ENCODE measurements around the gene NMNAT3. TPM values are rescaled to one million over a fixed set of nuclear protein-coding genes. Genes with fewer than 3 reads are reported as not detected.

The NMNAT3 gene
- total and polyA plus RNA-seq, 2 experiments from 2014 or later = not detected

GRCh38 chr3:139640456-139640855 lies 37.3 kb downstream of the NMNAT3 start:
- Histone ChIP-seq H3K9ac (no peak overlapping the region), H3K4me3 (no peak overlapping the region), H3K79me2 (ENCODE audit: insufficient read depth) (no peaks in the 10 kb centered on the region), H2AFZ (no peak overlapping the region), H3K36me3 (ENCODE audit: low read depth) (no peaks in the 10 kb centered on the region), H3K9me3 (ENCODE audit: low read depth) (no peaks in the 10 kb centered on the region), H3F3A (ENCODE audit: insufficient read depth) (no peaks in the 10 kb centered on the region), H3K4me2 (ENCODE audit: unreplicated experiment) (no peak overlapping the region), H3K9me2 (ENCODE audit: insufficient read depth) (no peaks in the 10 kb centered on the region), H4K20me1 (ENCODE audit: insufficient read depth) (no peaks in the 10 kb centered on the region), H3K27me3 (replicated peaks; ENCODE audit: insufficient read depth) (no peaks in the 10 kb centered on the region), H3K27ac (no peak overlapping the region), H3K4me1 (ENCODE audit: insufficient read depth) (no peaks in the 10 kb centered on the region)
- no peak for DNase-seq
- WGBS, 2 experiments (ENCODE audit: low coverage in 1 of 2, low lambda C conversion rate in 2 of 2, missing lambda C conversion rate in 2 of 2) = 46 to 61% methylated on average over 1 of the region's 1 CpG
- TF ChIP-seq EZH2phosphoT487 (IDR thresholded peaks at IDR 0.05; ENCODE audit: insufficient read depth, low read depth) = no peak
- no peak for TF ChIP-seq EZH2 (IDR thresholded peaks at IDR 0.05; ENCODE audit: insufficient read depth, poor library complexity, severe bottlenecking)
- in situ Hi-C loops (cut with MboI) = no loop called here

DNA sequence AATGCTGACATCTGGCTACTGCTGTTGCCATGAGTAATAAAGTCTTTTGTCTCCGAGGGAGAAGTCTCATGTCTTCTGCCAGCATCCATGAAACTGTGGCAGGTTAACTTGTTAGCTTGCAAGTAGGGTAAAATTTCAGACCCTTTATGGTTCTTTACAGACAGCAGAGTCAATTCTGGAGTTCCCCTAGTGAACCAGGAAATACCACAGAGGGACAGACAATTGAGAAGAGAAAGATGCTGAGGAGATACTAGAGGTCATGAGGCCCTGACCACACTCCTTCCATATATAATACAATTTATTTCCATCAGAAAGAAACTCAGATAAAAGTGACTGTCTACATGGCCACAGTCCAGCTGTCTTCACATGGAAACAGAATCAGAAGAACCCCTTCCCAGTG lies 38.1 kb downstream of the NMNAT3 start:
- H3K9me2 ChIP-seq (ENCODE audit: insufficient read depth) = no peaks in the 10 kb centered on the region
- H3F3A ChIP-seq (ENCODE audit: insufficient read depth) = no peaks in the 10 kb centered on the region
- 0% methylated on average over 1 of the region's 1 CpG for WGBS, 2 experiments (ENCODE audit: low coverage in 1 of 2, low lambda C conversion rate in 2 of 2, missing lambda C conversion rate in 2 of 2)
- in situ Hi-C loops (cut with MboI) = no loop called here
- no peak overlapping the region for H3K4me2 ChIP-seq (ENCODE audit: unreplicated experiment)
- no peaks in the 10 kb centered on the region for H3K4me1 ChIP-seq (ENCODE audit: insufficient read depth)
- no peaks in the 10 kb centered on the region for H4K20me1 ChIP-seq (ENCODE audit: insufficient read depth)
- TF ChIP-seq EZH2phosphoT487 (IDR thresholded peaks at IDR 0.05; ENCODE audit: insufficient read depth, low read depth) (no peak), EZH2 (IDR thresholded peaks at IDR 0.05; ENCODE audit: insufficient read depth, poor library complexity, severe bottlenecking) (no peak)
- H2AFZ ChIP-seq = no peak overlapping the region
- no peaks in the 10 kb centered on the region for H3K36me3 ChIP-seq (ENCODE audit: low read depth)
- no peak overlapping the region for H3K27ac ChIP-seq
- DNase-seq = no peak
- no peak overlapping the region for H3K9ac ChIP-seq
- H3K9me3 ChIP-seq (ENCODE audit: low read depth) = no peaks in the 10 kb centered on the region
- no peaks in the 10 kb centered on the region for H3K27me3 ChIP-seq (replicated peaks; ENCODE audit: insufficient read depth)
- no peaks in the 10 kb centered on the region for H3K79me2 ChIP-seq (ENCODE audit: insufficient read depth)
- H3K4me3 ChIP-seq = no peak overlapping the region

DNA sequence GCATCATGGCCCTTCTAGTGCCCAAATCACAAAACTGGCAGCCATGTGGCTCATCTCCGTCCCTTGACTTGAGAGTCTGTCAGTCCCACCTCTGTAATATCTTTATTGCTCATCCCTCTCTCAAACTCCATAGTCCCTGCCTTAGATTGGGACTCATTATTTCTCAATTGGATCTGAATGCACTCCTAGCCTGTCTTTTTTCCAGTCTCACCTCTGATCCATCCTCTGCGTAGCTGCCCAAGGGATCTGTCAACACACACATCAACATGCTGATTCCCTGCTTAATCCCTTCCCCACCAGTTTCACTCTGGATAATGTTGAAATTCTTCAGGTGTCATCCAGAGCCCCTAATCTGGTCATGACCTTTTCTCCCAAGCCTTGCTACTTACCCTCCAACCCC lies 39.3 kb downstream of the NMNAT3 start:
- Histone ChIP-seq H3K79me2 (ENCODE audit: insufficient read depth) (no peaks in the 10 kb centered on the region), H3K27me3 (replicated peaks; ENCODE audit: insufficient read depth) (no peaks in the 10 kb centered on the region), H3K4me2 (ENCODE audit: unreplicated experiment) (no peak overlapping the region), H3K27ac (no peak overlapping the region), H3K9ac (no peak overlapping the region), H3K36me3 (ENCODE audit: low read depth) (no peaks in the 10 kb centered on the region), H3F3A (ENCODE audit: insufficient read depth) (no peaks in the 10 kb centered on the region), H3K9me3 (ENCODE audit: low read depth) (no peaks in the 10 kb centered on the region), H2AFZ (no peak overlapping the region), H3K4me3 (no peak overlapping the region), H3K4me1 (ENCODE audit: insufficient read depth) (no peaks in the 10 kb centered on the region), H4K20me1 (ENCODE audit: insufficient read depth) (no peaks in the 10 kb centered on the region), H3K9me2 (ENCODE audit: insufficient read depth) (no peaks in the 10 kb centered on the region)
- WGBS, 2 experiments (ENCODE audit: low coverage in 1 of 2, low lambda C conversion rate in 2 of 2, missing lambda C conversion rate in 2 of 2) = 44 to 55% methylated on average over 2 of the region's 2 CpGs
- in situ Hi-C loops (cut with MboI) = no loop called here
- DNase-seq = no peak
- no peak for TF ChIP-seq EZH2 (IDR thresholded peaks at IDR 0.05; ENCODE audit: insufficient read depth, poor library complexity, severe bottlenecking)
- TF ChIP-seq EZH2phosphoT487 (IDR thresholded peaks at IDR 0.05; ENCODE audit: insufficient read depth, low read depth) = no peak

- H3K4me2 ChIP-seq (ENCODE audit: unreplicated experiment) = no peak overlapping the region
- H4K20me1 ChIP-seq (ENCODE audit: insufficient read depth) = no peaks in the 10 kb centered on the region
- in situ Hi-C loops (cut with MboI) = no loop called here
- no peak for DNase-seq
- 26 to 33% methylated on average over 2 of the region's 2 CpGs for WGBS, 2 experiments (ENCODE audit: low coverage in 1 of 2, low lambda C conversion rate in 2 of 2, missing lambda C conversion rate in 2 of 2)
- no peak overlapping the region for H3K9ac ChIP-seq
- H3F3A ChIP-seq (ENCODE audit: insufficient read depth) = no peaks in the 10 kb centered on the region
- H3K9me2 ChIP-seq (ENCODE audit: insufficient read depth) = no peaks in the 10 kb centered on the region
- no peaks in the 10 kb centered on the region for H3K27me3 ChIP-seq (replicated peaks; ENCODE audit: insufficient read depth)
- no peaks in the 10 kb centered on the region for H3K9me3 ChIP-seq (ENCODE audit: low read depth)
- no peaks in the 10 kb centered on the region for H3K79me2 ChIP-seq (ENCODE audit: insufficient read depth)
- no peak overlapping the region for H3K27ac ChIP-seq
- TF ChIP-seq EZH2 (IDR thresholded peaks at IDR 0.05; ENCODE audit: insufficient read depth, poor library complexity, severe bottlenecking) (no peak), EZH2phosphoT487 (IDR thresholded peaks at IDR 0.05; ENCODE audit: insufficient read depth, low read depth) (no peak)
- no peaks in the 10 kb centered on the region for H3K4me1 ChIP-seq (ENCODE audit: insufficient read depth)
- no peak overlapping the region for H2AFZ ChIP-seq
- H3K36me3 ChIP-seq (ENCODE audit: low read depth) = no peaks in the 10 kb centered on the region
- H3K4me3 ChIP-seq = no peak overlapping the region
Measured at GRCh38 chr3:139636511-139636910, 41.3 kb downstream of the NMNAT3 start.

DNA sequence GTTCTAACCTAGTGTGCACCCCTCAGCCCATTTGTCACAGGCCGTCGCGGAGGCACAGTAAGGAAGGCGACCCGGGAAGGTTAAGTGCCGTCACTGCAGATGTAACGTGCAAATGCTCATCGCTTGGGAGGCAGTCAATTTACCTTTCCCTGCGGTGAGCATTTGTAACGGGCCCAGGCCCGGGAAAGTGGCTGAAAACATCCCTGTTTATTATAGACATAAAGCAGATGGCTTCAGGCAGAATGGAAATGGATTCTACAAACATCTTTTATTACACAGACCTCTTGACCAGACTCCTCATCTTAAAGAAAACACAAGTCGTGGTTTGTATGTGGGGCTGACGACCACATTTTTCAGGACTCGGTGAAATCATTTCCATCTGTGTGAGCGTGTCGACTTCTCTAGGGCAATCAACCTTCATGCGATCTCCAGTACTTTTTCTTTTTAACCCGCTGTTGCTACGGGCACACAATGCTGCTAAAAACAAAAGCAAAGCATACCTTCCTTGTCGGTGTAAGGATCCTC lies 43.6 kb downstream of the NMNAT3 start:
- Histone ChIP-seq H3K9ac (no peak overlapping the region), H2AFZ (no peak overlapping the region), H3F3A (ENCODE audit: insufficient read depth) (no peaks in the 10 kb centered on the region), H3K36me3 (ENCODE audit: low read depth) (no peaks in the 10 kb centered on the region), H4K20me1 (ENCODE audit: insufficient read depth) (no peaks in the 10 kb centered on the region), H3K27ac (no peak overlapping the region), H3K9me3 (ENCODE audit: low read depth) (no peaks in the 10 kb centered on the region), H3K4me2 (ENCODE audit: unreplicated experiment) (no peak overlapping the region), H3K27me3 (replicated peaks; ENCODE audit: insufficient read depth) (no peaks in the 10 kb centered on the region), H3K4me3 (no peak overlapping the region), H3K9me2 (ENCODE audit: insufficient read depth) (no peaks in the 10 kb centered on the region), H3K79me2 (ENCODE audit: insufficient read depth) (no peaks in the 10 kb centered on the region), H3K4me1 (ENCODE audit: insufficient read depth) (no peaks in the 10 kb centered on the region)
- 59 to 61% methylated on average over 20 of the region's 20 CpGs for WGBS, 2 experiments (ENCODE audit: low coverage in 1 of 2, low lambda C conversion rate in 2 of 2, missing lambda C conversion rate in 2 of 2)
- TF ChIP-seq EZH2 (IDR thresholded peaks at IDR 0.05; ENCODE audit: insufficient read depth, poor library complexity, severe bottlenecking) (no peak), EZH2phosphoT487 (IDR thresholded peaks at IDR 0.05; ENCODE audit: insufficient read depth, low read depth) (no peak)
- DNase-seq = no peak
- in situ Hi-C loops (cut with MboI) = no loop called here
